HG03159 (cell line): Measurements from ENCODE around the gene SAC3D1.

Source experiments
- ATAC-seq: cut with Tn5 transposase; IDR thresholded peaks from one replicate; pipeline ENCODE4 v1.9.1; 2021; ENCODE audit warnings: mild to moderate bottlenecking, moderate library complexity; ENCODE audit not compliant: unreplicated experiment

SAC3D1 gene

DNA sequence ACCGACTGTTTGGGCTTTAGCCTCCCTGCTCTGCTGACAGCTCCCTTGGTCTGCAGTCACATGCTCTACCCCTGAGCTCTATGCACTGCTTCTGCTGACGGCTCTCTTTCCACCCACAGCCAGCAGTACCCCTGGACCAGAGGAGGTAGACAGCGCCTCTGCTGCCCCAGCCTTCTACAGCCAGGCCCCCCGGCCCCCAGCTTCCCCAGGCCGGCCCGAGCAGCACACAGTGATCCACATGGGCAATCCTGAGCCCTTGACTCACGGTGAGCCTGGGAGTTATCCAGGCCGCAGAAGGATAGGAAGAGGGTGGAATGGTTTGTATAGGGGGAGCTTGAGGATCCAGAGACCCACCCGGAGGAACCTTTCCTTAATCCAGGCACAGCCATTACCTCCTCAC, 45.8 kb downstream of the SAC3D1 start:
- no peak for ATAC-seq

DNA sequence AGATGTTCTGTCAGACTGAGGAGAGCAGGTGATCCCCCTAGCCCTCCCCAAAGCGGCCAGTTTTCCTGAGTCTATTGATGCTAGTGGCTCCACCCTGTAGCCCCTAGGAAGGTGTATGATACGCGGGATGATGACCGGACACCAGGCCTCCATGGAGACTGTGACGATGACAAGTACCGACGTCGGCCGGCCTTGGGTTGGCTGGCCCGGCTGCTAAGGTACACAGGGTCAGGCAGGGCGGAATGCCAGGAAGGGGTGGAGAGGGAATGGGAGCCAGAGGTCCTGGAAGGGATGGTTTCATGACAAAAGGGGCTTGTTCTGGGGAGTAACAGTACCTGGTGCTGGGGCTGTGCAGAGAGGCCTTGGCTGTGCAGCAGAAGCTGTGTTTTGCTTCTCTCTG, 46.2 kb downstream of the SAC3D1 start:
- no peak for ATAC-seq

DNA sequence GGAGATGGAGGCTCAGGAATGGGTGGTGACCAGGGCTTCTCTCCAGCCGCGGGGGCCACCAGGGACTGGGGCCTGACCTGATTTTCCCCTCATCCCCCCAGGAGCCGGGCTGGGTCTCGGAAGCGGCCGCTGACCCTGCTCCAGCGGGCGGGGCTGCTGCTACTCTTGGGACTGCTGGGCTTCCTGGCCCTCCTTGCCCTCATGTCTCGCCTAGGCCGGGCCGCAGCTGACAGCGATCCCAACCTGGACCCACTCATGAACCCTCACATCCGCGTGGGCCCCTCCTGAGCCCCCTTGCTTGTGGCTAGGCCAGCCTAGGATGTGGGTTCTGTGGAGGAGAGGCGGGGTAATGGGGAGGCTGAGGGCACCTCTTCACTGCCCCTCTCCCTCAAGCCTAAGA, 46.8 kb downstream of the SAC3D1 start:
- no peak for ATAC-seq

DNA sequence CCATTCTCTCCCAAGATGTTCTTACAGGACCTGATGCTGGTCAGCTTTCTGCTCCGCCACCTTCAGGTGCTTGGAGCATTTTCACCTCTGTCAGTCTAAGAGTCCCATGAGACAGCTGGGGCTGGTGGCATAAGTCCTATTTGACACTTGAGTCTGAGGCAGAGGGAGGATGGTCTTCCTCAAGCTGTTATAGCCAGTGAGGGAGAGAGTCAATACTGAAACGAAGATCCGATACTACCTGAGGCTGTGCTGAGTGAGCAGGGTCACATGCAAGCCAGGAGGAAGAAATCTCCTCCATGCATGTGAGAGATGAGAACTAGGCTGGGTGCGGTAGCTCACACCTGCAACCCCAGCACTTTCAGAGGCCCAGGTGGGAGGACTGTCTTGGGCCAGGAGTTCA, 48.6 kb downstream of the SAC3D1 start:
- no peak for ATAC-seq

DNA sequence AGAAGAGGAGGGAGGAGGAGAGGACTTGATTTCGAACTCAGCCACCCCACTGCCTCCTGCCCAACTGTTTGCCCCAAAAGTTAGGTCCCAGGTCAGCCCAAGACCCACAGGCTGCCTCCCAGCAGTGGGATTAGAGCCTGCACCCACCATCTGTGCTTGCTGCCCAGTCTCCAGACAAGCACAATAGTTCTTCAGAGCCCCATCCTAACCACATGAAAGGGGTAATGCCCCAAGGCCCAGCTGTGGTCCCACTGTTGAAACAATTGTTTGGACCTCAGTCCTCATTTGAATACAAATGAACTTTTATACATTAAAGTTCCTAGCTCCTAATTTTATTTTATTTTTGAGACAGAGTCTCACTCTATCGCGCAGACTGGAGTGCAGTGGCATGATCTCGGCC, 49.6 kb downstream of the SAC3D1 start:
- ATAC-seq: no peak
